ENCODE measurements around the gene CAP2.

Gene CAP2

GRCh38 chr6:17392978-17393891 is at the start of gene CAP2:
Gene CAP2, plus strand, starts transcription at chr6:17393595. Its CDS starts 27,961 bp downstream, at chr6:17421556.
- no peak for DNase-seq (ENCODE audit: low read depth in 1 of 2, low spot score in 1 of 2)

GRCh38 chr6:17347012-17347411 is 46.4 kb upstream of the CAP2 start:
- no peak for DNase-seq (ENCODE audit: low read depth in 1 of 2, low spot score in 1 of 2)

- no peak for DNase-seq (ENCODE audit: low read depth in 1 of 2, low spot score in 1 of 2)
These were observed 44.0 kb upstream of the CAP2 start for GRCh38 chr6:17349427-17349826.

- DNase-seq (ENCODE audit: low read depth in 1 of 2, low spot score in 1 of 2), result no peak
These were observed 41.1 kb upstream of the CAP2 start for GRCh38 chr6:17352302-17352701.

- DNase-seq (ENCODE audit: low read depth in 1 of 2, low spot score in 1 of 2), result no peak
These were observed 39.8 kb upstream of the CAP2 start for GRCh38 chr6:17353440-17354175.

- no peak for DNase-seq (ENCODE audit: low read depth in 1 of 2, low spot score in 1 of 2)
These were observed 38.5 kb upstream of the CAP2 start for GRCh38 chr6:17354700-17355403.

GRCh38 chr6:17355404-17355774 is 38.0 kb upstream of the CAP2 start:
- no peak for DNase-seq (ENCODE audit: low read depth in 1 of 2, low spot score in 1 of 2)

- no peak for DNase-seq (ENCODE audit: low read depth in 1 of 2, low spot score in 1 of 2)
These were observed 34.9 kb upstream of the CAP2 start for GRCh38 chr6:17358515-17358914.

GRCh38 chr6:17360564-17360963 is 32.8 kb upstream of the CAP2 start:
- DNase-seq (ENCODE audit: low read depth in 1 of 2, low spot score in 1 of 2), result no peak

GRCh38 chr6:17361013-17361412 is 32.4 kb upstream of the CAP2 start:
- DNase-seq (ENCODE audit: low read depth in 1 of 2, low spot score in 1 of 2), result no peak

- DNase-seq (ENCODE audit: low read depth in 1 of 2, low spot score in 1 of 2), result no peak
These were observed 27.4 kb upstream of the CAP2 start for GRCh38 chr6:17365961-17366360.

GRCh38 chr6:17367868-17368267 is 25.5 kb upstream of the CAP2 start:
- DNase-seq (ENCODE audit: low read depth in 1 of 2, low spot score in 1 of 2), result no peak

GRCh38 chr6:17381424-17382147 is 11.8 kb upstream of the CAP2 start:
- DNase-seq (ENCODE audit: low read depth in 1 of 2, low spot score in 1 of 2), result no peak

- no peak for DNase-seq (ENCODE audit: low read depth in 1 of 2, low spot score in 1 of 2)
These were observed 7.7 kb upstream of the CAP2 start for GRCh38 chr6:17385660-17386059.

GRCh38 chr6:17388365-17388764 is 5.0 kb upstream of the CAP2 start:
- DNase-seq (ENCODE audit: low read depth in 1 of 2, low spot score in 1 of 2), result no peak

GRCh38 chr6:17389274-17389847 is 4.0 kb upstream of the CAP2 start:
- DNase-seq (ENCODE audit: low read depth in 1 of 2, low spot score in 1 of 2), result no peak

- no peak for DNase-seq (ENCODE audit: low read depth in 1 of 2, low spot score in 1 of 2)
These were observed 3.1 kb upstream of the CAP2 start for GRCh38 chr6:17390276-17390675.

- no peak for DNase-seq (ENCODE audit: low read depth in 1 of 2, low spot score in 1 of 2)
These were observed 1.4 kb upstream of the CAP2 start for GRCh38 chr6:17391976-17392375.

GRCh38 chr6:17393892-17394631 is 667 bp downstream of the CAP2 start:
- no peak for DNase-seq (ENCODE audit: low read depth in 1 of 2, low spot score in 1 of 2)

- no peak for DNase-seq (ENCODE audit: low read depth in 1 of 2, low spot score in 1 of 2)
These were observed 1.7 kb downstream of the CAP2 start for GRCh38 chr6:17395112-17395511.

Measured in stimulated activated CD4-positive, alpha-beta T cell treated with anti-CD3 and anti-CD28 coated beads, Interleukin-15, amount 100 ng/mL, for 1 hour (primary cell).